Panc1 (cell line): ENCODE measurements around the gene SLC3A2. TPM values are rescaled to one million over a fixed set of nuclear protein-coding genes. Genes with fewer than 3 reads are reported as not detected.

ENCODE experiments used
- ATAC-seq: fragments of 200-7000 bp; cut with Tn5 transposase; 2 replicates; pipeline ENCODE4 v1.9.1; 2020; ENCODE audit warnings: mild to moderate bottlenecking, moderate library complexity
- BruUV-seq: library from RNA; stranded (reverse); fragments of 400-500 nt; replicated peaks from 2 replicates; lab custom pipeline; 2021; lab: Mats Ljungman, UMichigan
- CTCF ChIA-PET: fragments of 300-600 bp; sonication (Branson Sonifier 250); formaldehyde crosslinking; loops from one replicate; lab custom pipeline; 2022; ENCODE audit warnings: antibody characterized with exemption; lab: Charles Lee
- POLR2A ChIA-PET: fragments of 300-600 bp; sonication (Branson Sonifier 250); formaldehyde crosslinking; loops from one replicate; lab custom pipeline; 2022; ENCODE audit warnings: antibody characterized with exemption; lab: Charles Lee
- DNase-seq: peaks from one replicate; pipeline ENCODE4 v3.0.0-alpha.2; 2010; ENCODE audit warnings: low read depth, low spot score
- H3K27ac ChIP-seq: 2 replicates; pipeline ENCODE4 v1.5.1; 2011; ENCODE audit warnings: mild to moderate bottlenecking, low read length, inconsistent platforms
- H3K27me3 ChIP-seq: fragments of 200-500 bp; sonication (Bioruptor generic); 2 replicates; pipeline ENCODE4 v1.6.0; 2014; ENCODE audit warnings: low read length, inconsistent platforms; ENCODE audit not compliant: control insufficient read depth, insufficient read depth
- H3K36me3 ChIP-seq: fragments of 200-500 bp; sonication (Bioruptor generic); 2 replicates; pipeline ENCODE4 v1.5.1; 2014; ENCODE audit warnings: inconsistent platforms, mild to moderate bottlenecking, low read length, moderate library complexity; ENCODE audit not compliant: control insufficient read depth, insufficient read depth
- H3K4me1 ChIP-seq: 2 replicates; pipeline ENCODE4 v1.5.1; 2011; ENCODE audit warnings: inconsistent platforms, mild to moderate bottlenecking, low read length, moderate library complexity; ENCODE audit not compliant: control insufficient read depth, insufficient read depth
- H3K4me3 ChIP-seq, 2 experiments: 2 replicates each; pipeline ENCODE4 v1.5.1; 2011 to 2012; ENCODE audit warnings: low read depth in 2 of 2, low read length in 2 of 2, mild to moderate bottlenecking in 2 of 2, inconsistent platforms in 1 of 2, moderate library complexity in 1 of 2
- H3K9me3 ChIP-seq: fragments of 200-500 bp; sonication (Bioruptor generic); 2 replicates; pipeline ENCODE4 v1.5.1; 2014; ENCODE audit warnings: low read depth, mild to moderate bottlenecking, inconsistent platforms, low read length, moderate library complexity; ENCODE audit not compliant: control insufficient read depth, insufficient read depth
- CTCF ChIP-seq: fragments of 450-650 bp; IDR thresholded peaks from 2 replicates; pipeline ENCODE4 v1.5.1; 2017; ENCODE audit warnings: mild to moderate bottlenecking
- POLR2AphosphoS5 ChIP-seq: IDR thresholded peaks from 2 replicates; pipeline ENCODE4 v1.6.1; 2012; ENCODE audit warnings: mild to moderate bottlenecking, low read depth, low read length, moderate library complexity
- REST ChIP-seq, 2 experiments: IDR thresholded peaks; 2 replicates each; pipeline ENCODE4 v1.6.1; 2011 to 2012; ENCODE audit warnings: low read depth in 2 of 2, control low read depth in 1 of 2, low read length in 1 of 2, mild to moderate bottlenecking in 1 of 2, moderate library complexity in 1 of 2; ENCODE audit not compliant: insufficient read depth in 1 of 2
- SIN3A ChIP-seq: IDR thresholded peaks from 2 replicates; pipeline ENCODE4 v1.6.1; 2012; ENCODE audit warnings: low read depth, mild to moderate bottlenecking, low read length, moderate library complexity, borderline replicate concordance; ENCODE audit not compliant: insufficient read depth
- TCF7L2 ChIP-seq: IDR thresholded peaks from 2 replicates; pipeline ENCODE4 v1.6.1; 2011; ENCODE audit warnings: mild to moderate bottlenecking, low read depth, low read length, inconsistent platforms
- in situ Hi-C: cut with HindIII; loops from 2 replicates; pipeline ENCODE4 v1.10.0; 2016; ENCODE audit warnings: low sequenced_read_pairs, low pct_unique_long_range_greater_than_20kb
- intact Hi-C: fragments of 100-400 bp; cut with micrococcal nuclease; formaldehyde crosslinking; loops from one replicate; pipeline ENCODE4 v1.10.0; 2022; ENCODE audit not compliant: unreplicated experiment
- total RNA-seq: library from RNA; stranded (reverse); gene quantifications from one replicate; pipeline ENCODE4 v1.2.1, GENCODE V29; 2021; ENCODE audit not compliant: unreplicated experiment

The SLC3A2 gene
- total RNA-seq, 1 experiment from 2014 or later = 184 TPM

GRCh38 chr11:62930157-62930556 lies 49.5 kb downstream of the SLC3A2 start:
- Histone ChIP-seq H3K27ac (no peak overlapping the region), H3K4me3 (no peak overlapping the region), H3K36me3 (no peaks in the 10 kb centered on the region), H3K4me1 (no peaks in the 10 kb centered on the region), H3K27me3 (no peaks in the 10 kb centered on the region), H3K9me3 (no peaks in the 10 kb centered on the region)
- TF ChIP-seq SIN3A (no peak), POLR2AphosphoS5 (no peak), CTCF (no peak), REST (IDR thresholded peaks at IDR 0.05; ENCODE audit: insufficient read depth in 1 of 2, low read depth in 2 of 2, low read length in 1 of 2) (no peak), TCF7L2 (no peak)
- intact Hi-C loops = no loop called here
- ChIA-PET POLR2A (no interaction called here), CTCF (no interaction called here)
- ATAC-seq = no peak
- in situ Hi-C loops = no loop called here
- BruUV-seq = no TSS peak
- no peak for DNase-seq

- intact Hi-C loops = no loop called here
- ChIA-PET CTCF (interaction anchor here (1.7 kb wide), 1 partner anchor 45 kb away, joined by 3 read pairs; no protein-coding TSS in a partner anchor), POLR2A (no interaction called here)
- H3K4me1 ChIP-seq = no peaks in the 10 kb centered on the region
- H3K9me3 ChIP-seq = no peaks in the 10 kb centered on the region
- DNase-seq (no peak), ATAC-seq (no peak)
- in situ Hi-C loops = no loop called here
- H3K27ac ChIP-seq = no peak overlapping the region
- H3K4me3 ChIP-seq = no peak overlapping the region
- TF ChIP-seq SIN3A (no peak), POLR2AphosphoS5 (no peak), TCF7L2 (no peak), CTCF (no peak), REST (IDR thresholded peaks at IDR 0.05; ENCODE audit: insufficient read depth in 1 of 2, low read depth in 2 of 2, low read length in 1 of 2) (no peak)
- BruUV-seq = no TSS peak
- no peaks in the 10 kb centered on the region for H3K36me3 ChIP-seq
- H3K27me3 ChIP-seq = no peaks in the 10 kb centered on the region
Measured at GRCh38 chr11:62930666-62931065, 50.0 kb downstream of the SLC3A2 start.
